CD14-positive monocyte (primary cell): ENCODE measurements around the gene GOLGA6L24. TPM values are rescaled to one million over a fixed set of nuclear protein-coding genes. Genes with fewer than 3 reads are reported as not detected.
"Not testable (repeated sequence)": the region's sequence is repeated elsewhere in the genome, so short reads cannot be mapped to it uniquely, and the experiment has no call there.

Source experiments
- DNase-seq, 3 donors: peaks; one replicate each; pipeline ENCODE4 v3.0.0-alpha.2; 2011 to 2022
- H2AFZ ChIP-seq: 2 replicates; pipeline ENCODE4 v1.6.0; 2012; ENCODE audit warnings: mild to moderate bottlenecking, low read depth, low read length, inconsistent platforms; ENCODE audit not compliant: insufficient read depth, poor library complexity, severe bottlenecking
- H3K27ac ChIP-seq, 2 donors: 1 replicate in 1 of 2; 2 replicates in 1 of 2; pipeline ENCODE4 v1.5.1; 2012 to 2013; ENCODE audit warnings: low read length in 2 of 2, control low read depth in 1 of 2, inconsistent platforms in 1 of 2, low read depth in 1 of 2, mild to moderate bottlenecking in 1 of 2
- H3K27me3 ChIP-seq, 2 donors: one replicate each; pipeline versions ENCODE4 v1.6.0 to v1.6.1; 2011 to 2013; ENCODE audit warnings: low read length in 2 of 2; ENCODE audit not compliant: control insufficient read depth in 2 of 2, insufficient read depth in 2 of 2
- H3K36me3 ChIP-seq, 2 donors: replicated peaks in 1 of 2; 1 replicate in 1 of 2; 2 replicates in 1 of 2; pipeline versions ENCODE4 v1.5.1 to v1.6.1; 2012 to 2013; ENCODE audit warnings: low read length in 2 of 2, control low read depth in 1 of 2, inconsistent platforms in 1 of 2, mild to moderate bottlenecking in 1 of 2; ENCODE audit not compliant: insufficient read depth in 2 of 2, control insufficient read depth in 1 of 2
- H3K4me1 ChIP-seq, 2 donors: 1 replicate in 1 of 2; 2 replicates in 1 of 2; pipeline versions ENCODE4 v1.5.1 to v1.6.1; 2012 to 2013; ENCODE audit warnings: low read length in 2 of 2, control low read depth in 1 of 2, inconsistent platforms in 1 of 2, mild to moderate bottlenecking in 1 of 2, moderate library complexity in 1 of 2; ENCODE audit not compliant: insufficient read depth in 2 of 2, control insufficient read depth in 1 of 2
- H3K4me2 ChIP-seq: replicated peaks from 2 replicates; pipeline ENCODE3; 2012; ENCODE audit warnings: low read length, moderate library complexity, mild to moderate bottlenecking; ENCODE audit not compliant: poor library complexity, severe bottlenecking; ENCODE audit errors: extremely low read depth
- H3K4me3 ChIP-seq, 3 experiments: fragments of 200-600 bp in 1 of 3; sonication (generic) in 1 of 3; replicated peaks in 1 of 3; 1 replicate in 2 of 3; 2 replicates in 1 of 3; pipeline ENCODE4 v1.5.1; 2011 to 2013; ENCODE audit warnings: low read length in 3 of 3, mild to moderate bottlenecking in 3 of 3, control low read depth in 2 of 3, low read depth in 2 of 3, inconsistent platforms in 1 of 3, moderate library complexity in 1 of 3
- H3K79me2 ChIP-seq: 2 replicates; pipeline ENCODE4 v1.6.0; 2012; ENCODE audit warnings: mild to moderate bottlenecking, control low read depth, inconsistent platforms, low read length, moderate library complexity; ENCODE audit not compliant: insufficient read depth
- H3K9ac ChIP-seq: 2 replicates; pipeline ENCODE4 v1.6.0; 2017; ENCODE audit warnings: low read length, mild to moderate bottlenecking; ENCODE audit not compliant: insufficient read depth, poor library complexity, severe bottlenecking
- H3K9me3 ChIP-seq, 2 donors: replicated peaks in 1 of 2; 1 replicate in 1 of 2; 2 replicates in 1 of 2; pipeline versions ENCODE4 v1.5.1 to v1.6.1; 2012 to 2013; ENCODE audit warnings: low read length in 2 of 2, control low read depth in 1 of 2; ENCODE audit not compliant: control insufficient read depth in 1 of 2, insufficient read depth in 1 of 2
- H4K20me1 ChIP-seq: 2 replicates; pipeline ENCODE4 v1.6.0; 2012; ENCODE audit warnings: mild to moderate bottlenecking, low read length, control low read depth, moderate library complexity; ENCODE audit not compliant: insufficient read depth
- H3K27ac Mint-ChIP-seq, 7 donors: one replicate each; pipeline ENCODE4 v1.8.0; 2020; ENCODE audit warnings: mild to moderate bottlenecking in 7 of 7, mixed read lengths in 7 of 7, moderate library complexity in 6 of 7, inconsistent platforms in 2 of 7
- H3K27me3 Mint-ChIP-seq, 3 donors: one replicate each; pipeline ENCODE4 v1.8.0; 2021 to 2022; ENCODE audit warnings: low read depth in 3 of 3, mild to moderate bottlenecking in 3 of 3, mixed read lengths in 3 of 3, moderate library complexity in 3 of 3, inconsistent platforms in 1 of 3
- H3K36me3 Mint-ChIP-seq, 2 donors: one replicate each; pipeline ENCODE4 v1.8.0; 2020; ENCODE audit warnings: mixed read lengths in 2 of 2, inconsistent platforms in 1 of 2, mild to moderate bottlenecking in 1 of 2
- H3K4me1 Mint-ChIP-seq: one replicate; pipeline ENCODE4 v1.8.0; 2020; ENCODE audit warnings: mild to moderate bottlenecking, mixed read lengths
- H3K4me3 Mint-ChIP-seq, 2 donors: one replicate each; pipeline ENCODE4 v1.8.0; 2020; ENCODE audit warnings: mild to moderate bottlenecking in 2 of 2, mixed read lengths in 2 of 2, moderate library complexity in 1 of 2
- H3K9me3 Mint-ChIP-seq, 7 donors: one replicate each; pipeline ENCODE4 v1.8.0; 2020 to 2022; ENCODE audit warnings: mixed read lengths in 7 of 7, mild to moderate bottlenecking in 6 of 7, moderate library complexity in 6 of 7, inconsistent platforms in 2 of 7
- WGBS: methylation state at CpG from one replicate; pipeline ENCODE4 v1.1.5; 2013; ENCODE audit warnings: missing lambda C conversion rate; ENCODE audit not compliant: insufficient coverage; 5-methylcytosine and 5-hydroxymethylcytosine counted together
- intact Hi-C, 2 donors: fragments of 100-400 bp; cut with micrococcal nuclease; formaldehyde crosslinking; loops; one replicate each; pipeline versions ENCODE4 v1.15.0 to v1.15.1; 2023
- polyA plus RNA-seq, 3 donors: library from polyadenylated mRNA; depleted of rRNA in 1 of 3; unstranded in 2 of 3; stranded (reverse) in 1 of 3; fragments of 300-500 nt in 2 of 3; fragments of >200 nt in 1 of 3; fragmentation: Illumina TruSeq in 2 of 3; gene quantifications; 1 replicate in 2 of 3; 2 replicates in 1 of 3; pipeline ENCODE4 v1.2.3, GENCODE V29; 2012 to 2021

Gene GOLGA6L24
- polyA plus RNA-seq, 3 donors = not detected

GRCh38 chr15:28319725-28320124, 38.2 kb downstream of the GOLGA6L24 start:
- H3K4me1 ChIP-seq, H3K4me3 ChIP-seq, H3K9me3 ChIP-seq, intact Hi-C loops, H3K36me3 ChIP-seq, DNase-seq, H3K27ac ChIP-seq, H3K4me3 Mint-ChIP-seq, H3K4me1 Mint-ChIP-seq, H4K20me1 ChIP-seq, H3K27me3 ChIP-seq, H3K79me2 ChIP-seq, H3K27ac Mint-ChIP-seq, H3K9me3 Mint-ChIP-seq, H3K27me3 Mint-ChIP-seq, H2AFZ ChIP-seq, H3K4me2 ChIP-seq, H3K9ac ChIP-seq: not testable (repeated sequence)
- no CpG with 5 or more reads among the region's 1 CpG for WGBS
- H3K36me3 Mint-ChIP-seq = peaks cover 6 to 20% of the 10 kb centered on the region in 2 donors

GRCh38 chr15:28318828-28319227, 39.1 kb downstream of the GOLGA6L24 start:
- H3K36me3 ChIP-seq = peaks cover 0 to 11% of the 10 kb centered on the region in 2 donors
- H4K20me1 ChIP-seq, H3K4me2 ChIP-seq, intact Hi-C loops, H3K4me1 ChIP-seq, H3K27me3 ChIP-seq, H3K27ac Mint-ChIP-seq, DNase-seq, H3K4me1 Mint-ChIP-seq, H3K27ac ChIP-seq, H3K9me3 Mint-ChIP-seq, H3K9me3 ChIP-seq, H3K4me3 ChIP-seq, H3K9ac ChIP-seq, H3K27me3 Mint-ChIP-seq, H3K79me2 ChIP-seq, H2AFZ ChIP-seq, H3K4me3 Mint-ChIP-seq: not testable (repeated sequence)
- no CpG with 5 or more reads among the region's 3 CpGs for WGBS
- H3K36me3 Mint-ChIP-seq = peaks cover 9 to 25% of the 10 kb centered on the region in 2 donors

GRCh38 chr15:28318122-28318521, 39.8 kb downstream of the GOLGA6L24 start:
- H3K27ac ChIP-seq, H3K4me1 Mint-ChIP-seq, H3K9me3 Mint-ChIP-seq, intact Hi-C loops, H3K4me1 ChIP-seq, H3K9me3 ChIP-seq, H3K79me2 ChIP-seq, H3K4me3 Mint-ChIP-seq, DNase-seq, H3K27ac Mint-ChIP-seq, H3K9ac ChIP-seq, H3K27me3 ChIP-seq, H3K4me3 ChIP-seq, H4K20me1 ChIP-seq, H3K27me3 Mint-ChIP-seq, H2AFZ ChIP-seq, H3K4me2 ChIP-seq: not testable (repeated sequence)
- H3K36me3 ChIP-seq = peaks cover 0 to 15% of the 10 kb centered on the region in 2 donors
- H3K36me3 Mint-ChIP-seq = peaks cover 9 to 28% of the 10 kb centered on the region in 2 donors
- WGBS = 100% methylated on average over 4 of the region's 13 CpGs

- H2AFZ ChIP-seq, H3K79me2 ChIP-seq, H3K27me3 Mint-ChIP-seq, H3K27ac Mint-ChIP-seq, H3K27ac ChIP-seq, H3K4me3 Mint-ChIP-seq, H3K4me1 Mint-ChIP-seq, H3K4me3 ChIP-seq, H3K9me3 ChIP-seq, H3K9me3 Mint-ChIP-seq, H3K27me3 ChIP-seq, H3K4me1 ChIP-seq, DNase-seq, intact Hi-C loops, H3K4me2 ChIP-seq, H4K20me1 ChIP-seq, H3K9ac ChIP-seq: not testable (repeated sequence)
- H3K36me3 ChIP-seq = peaks cover 0 to 15% of the 10 kb centered on the region in 2 donors
- H3K36me3 Mint-ChIP-seq = peaks cover 10 to 28% of the 10 kb centered on the region in 2 donors
- no CpG with 5 or more reads among the region's 7 CpGs for WGBS
These were observed 40.9 kb downstream of the GOLGA6L24 start for GRCh38 chr15:28316958-28317357.
